ENCODE measurements around the gene UBAC2. TPM values are rescaled to one million over a fixed set of nuclear protein-coding genes. Genes with fewer than 3 reads are reported as not detected.

UBAC2 gene
- total and polyA plus RNA-seq, 2 donors (not counting 1 experiment from before 2014, with no cell fraction given), result 32.4 to 87.4 TPM

DNA sequence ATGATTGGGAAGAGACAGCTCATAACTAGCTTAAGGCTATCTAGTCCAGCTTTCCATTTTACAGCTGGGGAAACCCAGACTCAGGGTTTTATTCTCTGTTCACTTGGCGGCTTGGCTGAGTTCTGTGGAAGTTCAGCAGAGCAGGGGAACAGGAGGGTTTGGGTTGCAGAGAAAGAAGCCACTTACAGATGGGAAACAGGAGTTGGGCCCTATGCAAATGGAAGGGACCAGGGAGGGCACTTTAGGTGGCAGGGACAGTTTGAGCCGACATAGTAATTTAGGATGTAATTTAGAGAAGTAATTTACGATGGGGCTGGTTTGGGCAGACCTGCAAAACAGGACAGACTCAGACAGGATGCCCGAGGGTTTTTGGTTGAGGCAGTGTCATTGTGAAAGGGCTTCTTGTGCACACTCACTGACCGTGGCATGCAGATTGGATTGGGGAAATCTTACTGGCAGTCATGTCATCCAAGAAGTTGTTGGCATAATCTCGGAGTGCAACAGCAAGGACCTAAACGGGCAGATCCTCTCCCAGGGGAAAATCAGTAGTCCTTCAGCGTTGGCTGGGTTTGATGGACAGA is 153.8 kb downstream of the UBAC2 start:
- H2AFZ ChIP-seq (ENCODE audit: low read length), result no peak overlapping the region
- TF ChIP-seq EZH2 (IDR thresholded peaks at IDR 0.05; ENCODE audit: low read length, missing control alignments), result no peak
- TF ChIP-seq, protein P1, sequence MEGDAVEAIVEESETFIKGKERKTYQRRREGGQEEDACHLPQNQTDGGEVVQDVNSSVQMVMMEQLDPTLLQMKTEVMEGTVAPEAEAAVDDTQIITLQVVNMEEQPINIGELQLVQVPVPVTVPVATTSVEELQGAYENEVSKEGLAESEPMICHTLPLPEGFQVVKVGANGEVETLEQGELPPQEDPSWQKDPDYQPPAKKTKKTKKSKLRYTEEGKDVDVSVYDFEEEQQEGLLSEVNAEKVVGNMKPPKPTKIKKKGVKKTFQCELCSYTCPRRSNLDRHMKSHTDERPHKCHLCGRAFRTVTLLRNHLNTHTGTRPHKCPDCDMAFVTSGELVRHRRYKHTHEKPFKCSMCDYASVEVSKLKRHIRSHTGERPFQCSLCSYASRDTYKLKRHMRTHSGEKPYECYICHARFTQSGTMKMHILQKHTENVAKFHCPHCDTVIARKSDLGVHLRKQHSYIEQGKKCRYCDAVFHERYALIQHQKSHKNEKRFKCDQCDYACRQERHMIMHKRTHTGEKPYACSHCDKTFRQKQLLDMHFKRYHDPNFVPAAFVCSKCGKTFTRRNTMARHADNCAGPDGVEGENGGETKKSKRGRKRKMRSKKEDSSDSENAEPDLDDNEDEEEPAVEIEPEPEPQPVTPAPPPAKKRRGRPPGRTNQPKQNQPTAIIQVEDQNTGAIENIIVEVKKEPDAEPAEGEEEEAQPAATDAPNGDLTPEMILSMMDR (conservative IDR thresholded peaks at IDR 0.05 in 1 of 2, IDR thresholded peaks at IDR 0.05 in 1 of 2; ENCODE audit: low read depth in 1 of 2, low read length in 2 of 2), result no peak
- no peak for DNase-seq (ENCODE audit: low read depth in 2 of 2)
- no peaks in the 10 kb centered on the region for H3K27me3 ChIP-seq (ENCODE audit: control insufficient read depth, insufficient read depth, low read length)
- no peak overlapping the region for H3K4me3 ChIP-seq (replicated peaks in 1 of 4; ENCODE audit: control extremely low read depth in 1 of 4, insufficient read depth in 1 of 4, low read depth in 3 of 4, low read length in 4 of 4)
- no peaks in the 10 kb centered on the region for H4K20me1 ChIP-seq (ENCODE audit: control insufficient read depth, extremely low read depth, insufficient read depth, low read length)
- peaks cover 8% of the 10 kb centered on the region for H3K4me1 ChIP-seq (ENCODE audit: control insufficient read depth, extremely low read depth, insufficient read depth, low read length)
- H3K36me3 ChIP-seq (ENCODE audit: control insufficient read depth, insufficient read depth, low read length), result no peaks in the 10 kb centered on the region
- H3K79me2 ChIP-seq (ENCODE audit: control insufficient read depth, insufficient read depth, low read length), result no peaks in the 10 kb centered on the region
- H3K4me2 ChIP-seq (ENCODE audit: extremely low read depth, insufficient read depth, low read length), result no peak overlapping the region
- H3K9ac ChIP-seq (ENCODE audit: insufficient read depth, low read length), result no peak overlapping the region
- no peak overlapping the region for H3K27ac ChIP-seq (ENCODE audit: insufficient read depth, low read length)
- H3K9me3 ChIP-seq (ENCODE audit: control insufficient read depth, insufficient read depth, low read depth, low read length), result no peaks in the 10 kb centered on the region

DNA sequence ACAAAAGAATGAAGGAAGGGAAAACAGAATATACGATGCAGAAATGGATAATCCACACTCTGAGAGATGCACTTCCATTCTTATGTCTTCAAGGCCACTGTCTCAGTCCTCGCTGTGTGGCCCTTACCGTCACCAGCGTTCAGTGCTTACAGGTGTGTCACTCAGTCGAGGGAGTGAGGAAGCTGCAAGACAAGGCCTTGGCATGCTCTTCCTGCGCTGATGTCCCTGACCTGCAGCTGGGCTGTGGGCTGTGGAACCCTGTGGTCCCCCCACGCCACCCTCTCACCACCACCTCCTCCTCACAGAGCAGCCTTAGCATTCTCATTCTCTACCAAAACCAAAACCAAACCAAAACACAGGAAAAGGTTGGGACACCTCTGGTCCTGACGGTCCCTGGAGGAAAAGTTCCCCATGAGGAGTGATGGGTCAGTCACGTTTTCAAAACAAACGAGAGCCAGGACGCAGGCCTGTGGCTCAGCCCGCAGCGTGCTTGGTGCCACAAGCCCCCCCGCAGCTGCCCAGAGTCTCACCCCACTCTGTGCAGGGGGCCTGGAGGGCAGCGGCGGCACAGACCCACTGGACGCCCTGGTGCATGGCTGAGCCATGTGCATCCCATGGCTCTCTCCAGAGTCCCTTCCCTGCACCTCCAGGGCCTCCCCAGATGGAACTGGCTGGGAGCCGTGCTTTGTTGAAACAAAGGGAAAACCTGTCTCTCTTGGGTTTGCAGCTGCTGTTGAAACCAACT is 154.8 kb downstream of the UBAC2 start:
- Histone ChIP-seq H2AFZ (ENCODE audit: low read length) (no peak overlapping the region), H3K79me2 (ENCODE audit: control insufficient read depth, insufficient read depth, low read length) (no peaks in the 10 kb centered on the region), H3K36me3 (ENCODE audit: control insufficient read depth, insufficient read depth, low read length) (no peaks in the 10 kb centered on the region), H3K9ac (ENCODE audit: insufficient read depth, low read length) (no peak overlapping the region), H4K20me1 (ENCODE audit: control insufficient read depth, extremely low read depth, insufficient read depth, low read length) (no peaks in the 10 kb centered on the region), H3K4me2 (ENCODE audit: extremely low read depth, insufficient read depth, low read length) (peak overlapping the region; percentile 61), H3K27ac (ENCODE audit: insufficient read depth, low read length) (peak overlapping the region; percentile 55), H3K9me3 (ENCODE audit: control insufficient read depth, insufficient read depth, low read depth, low read length) (no peaks in the 10 kb centered on the region), H3K27me3 (ENCODE audit: control insufficient read depth, insufficient read depth, low read length) (no peaks in the 10 kb centered on the region), H3K4me1 (ENCODE audit: control insufficient read depth, extremely low read depth, insufficient read depth, low read length) (peaks cover 8% of the 10 kb centered on the region), H3K4me3 (replicated peaks in 1 of 4; ENCODE audit: control extremely low read depth in 1 of 4, insufficient read depth in 1 of 4, low read depth in 3 of 4, low read length in 4 of 4) (no peak overlapping the region)
- DNase-seq (ENCODE audit: low read depth in 2 of 2), result no peak
- TF ChIP-seq EZH2 (IDR thresholded peaks at IDR 0.05; ENCODE audit: low read length, missing control alignments), result no peak
- TF ChIP-seq, protein P1 (conservative IDR thresholded peaks at IDR 0.05 in 1 of 2, IDR thresholded peaks at IDR 0.05 in 1 of 2; ENCODE audit: low read depth in 1 of 2, low read length in 2 of 2), result no peak

- Histone ChIP-seq H3K9me3 (ENCODE audit: control insufficient read depth, insufficient read depth, low read depth, low read length) (no peaks in the 10 kb centered on the region), H3K27ac (ENCODE audit: insufficient read depth, low read length) (peak overlapping the region; percentile 55), H2AFZ (ENCODE audit: low read length) (no peak overlapping the region), H4K20me1 (ENCODE audit: control insufficient read depth, extremely low read depth, insufficient read depth, low read length) (no peaks in the 10 kb centered on the region), H3K9ac (ENCODE audit: insufficient read depth, low read length) (no peak overlapping the region), H3K4me2 (ENCODE audit: extremely low read depth, insufficient read depth, low read length) (peak overlapping the region; percentile 61), H3K27me3 (ENCODE audit: control insufficient read depth, insufficient read depth, low read length) (no peaks in the 10 kb centered on the region), H3K4me3 (replicated peaks in 1 of 4; ENCODE audit: control extremely low read depth in 1 of 4, insufficient read depth in 1 of 4, low read depth in 3 of 4, low read length in 4 of 4) (peak overlapping the region in 3 of 4 experiments; percentile 1 to 36 (median 4)), H3K36me3 (ENCODE audit: control insufficient read depth, insufficient read depth, low read length) (no peaks in the 10 kb centered on the region), H3K79me2 (ENCODE audit: control insufficient read depth, insufficient read depth, low read length) (no peaks in the 10 kb centered on the region), H3K4me1 (ENCODE audit: control insufficient read depth, extremely low read depth, insufficient read depth, low read length) (peaks cover 8% of the 10 kb centered on the region)
- DNase-seq (ENCODE audit: low read depth in 2 of 2), result no peak
- TF ChIP-seq, protein P1 (conservative IDR thresholded peaks at IDR 0.05 in 1 of 2, IDR thresholded peaks at IDR 0.05 in 1 of 2; ENCODE audit: low read depth in 1 of 2, low read length in 2 of 2), result no peak
- TF ChIP-seq EZH2 (IDR thresholded peaks at IDR 0.05; ENCODE audit: low read length, missing control alignments), result no peak
These were observed 155.3 kb downstream of the UBAC2 start for GRCh38 chr13:99356012-99356261.

Measured in fibroblast of lung (primary cell).